K562 (cell line): ENCODE results near the gene CELSR2. TPM values are rescaled to one million over a fixed set of nuclear protein-coding genes. Genes with fewer than 3 reads are reported as not detected.
A peak's percentile ranks its signal among the peaks of the same experiment; 100 is the strongest.

Experiments used
- BCL6 ChIP-seq: fragments of 250-450 bp; sonication (Bioruptor Pico); IDR thresholded peaks from 2 replicates; pipeline ENCODE4 v1.4.0; 2020
- BRF1 ChIP-seq: IDR thresholded peaks from 3 replicates; pipeline ENCODE4 v1.6.1; 2011; ENCODE audit warnings: borderline replicate concordance, mild to moderate bottlenecking; ENCODE audit not compliant: insufficient read length; ENCODE audit errors: extremely low read depth
- CBFA2T3 ChIP-seq: fragments of 450-650 bp; IDR thresholded peaks from 2 replicates; pipeline ENCODE4 v1.6.1; 2017
- CCNT2 ChIP-seq: IDR thresholded peaks from 2 replicates; pipeline ENCODE4 v1.6.1; 2011; ENCODE audit warnings: borderline replicate concordance, low read depth, mild to moderate bottlenecking, moderate library complexity, mixed read lengths, low read length; ENCODE audit not compliant: insufficient read length; ENCODE audit errors: extremely low read depth
- DPF2 ChIP-seq: fragments of 450-650 bp; IDR thresholded peaks from 2 replicates; pipeline ENCODE4 v1.6.1; 2016
- HDAC2 ChIP-seq: fragments of 450-650 bp; IDR thresholded peaks from 2 replicates; pipeline ENCODE4 v1.6.1; 2016; ENCODE audit warnings: mild to moderate bottlenecking
- HDAC8 ChIP-seq: fragments of 450-650 bp; IDR thresholded peaks from 2 replicates; pipeline ENCODE4 v1.6.1; 2016; ENCODE audit warnings: mild to moderate bottlenecking, missing genetic modification characterization, moderate library complexity, missing compliant biosample characterization
- NCOA2 ChIP-seq, 2 experiments: fragments of 450-650 bp; IDR thresholded peaks; 2 replicates each; pipeline ENCODE4 v1.6.1; 2018; ENCODE audit warnings: mild to moderate bottlenecking in 2 of 2, moderate library complexity in 1 of 2; ENCODE audit not compliant: partially characterized antibody in 2 of 2
- POLR2H ChIP-seq: IDR thresholded peaks from 2 replicates; pipeline ENCODE4 v1.6.1; 2016; ENCODE audit warnings: missing genetic modification characterization, low read depth, mild to moderate bottlenecking, control low read depth, missing compliant biosample characterization, moderate library complexity
- POLR3A ChIP-seq: IDR thresholded peaks from 2 replicates; pipeline ENCODE4 v1.6.1; 2011; ENCODE audit warnings: borderline replicate concordance, mild to moderate bottlenecking, moderate library complexity; ENCODE audit not compliant: insufficient read length, insufficient read depth; ENCODE audit errors: extremely low read depth
- RAD51 ChIP-seq: fragments of 450-650 bp; IDR thresholded peaks from 2 replicates; pipeline ENCODE4 v1.7.1; 2016; ENCODE audit warnings: low read depth, mild to moderate bottlenecking, borderline replicate concordance
- SRSF9 ChIP-seq: fragments of 200-400 bp; formaldehyde crosslinking; IDR thresholded peaks from 2 replicates; pipeline ENCODE4 v1.6.1; 2017; ENCODE audit warnings: low read depth, low read length, borderline replicate concordance
- SUPT5H ChIP-seq: fragments of 450-650 bp; IDR thresholded peaks from 2 replicates; pipeline ENCODE4 v1.6.1; 2016
- TCFL5 ChIP-seq: fragments of 250-450 bp; sonication (Bioruptor Pico); conservative IDR thresholded peaks from 2 replicates; pipeline ENCODE4 v1.6.1; 2021; ENCODE audit warnings: mild to moderate bottlenecking, moderate library complexity, matching md5 sums
- ZFP36 ChIP-seq: fragments of 150-350 bp; IDR thresholded peaks from 2 replicates; pipeline ENCODE4 v1.6.1; 2018; ENCODE audit warnings: low read length, low read depth; ENCODE audit not compliant: partially characterized antibody
- ZNF133 ChIP-seq: fragments of 250-450 bp; sonication (Bioruptor Pico); IDR thresholded peaks from 2 replicates; pipeline ENCODE4 v1.4.0; 2020; ENCODE audit warnings: mild to moderate bottlenecking
- ZNF717 ChIP-seq: fragments of 250-450 bp; sonication (Bioruptor Pico); IDR thresholded peaks from 2 replicates; pipeline ENCODE4 v1.5.0; 2021
- polyA plus RNA-seq, 8 experiments: library from polyadenylated mRNA; depleted of rRNA in 4 of 8; stranded (reverse) in 5 of 8; unstranded in 3 of 8; fragments of >200 nt; fragmentation: Nextera tagmentation in 2 of 8; fragmentation: Illumina TruSeq in 1 of 8; extraction: Ambion mirVana in 2 of 8; extraction: Trizol in 1 of 8; gene quantifications; 2 replicates each; pipeline versions ENCODE4 v1.2.1 to v1.2.3, GENCODE V29; 2011 to 2014; ENCODE audit warnings: inconsistent platforms in 1 of 8, missing spikeins in 1 of 8
- total RNA-seq, 7 experiments: library from RNA; depleted of rRNA in 6 of 7; stranded (reverse); fragments of >200 nt in 6 of 7; fragmentation: Illumina TruSeq in 2 of 7; extraction: Trizol in 2 of 7; gene quantifications; 2 replicates each; pipeline versions ENCODE4 v1.2.1 to v1.2.3, GENCODE V29; 2011 to 2021; ENCODE audit warnings: low replicate concordance in 1 of 7
- TF ChIP-seq, protein P1 (sequence below): sonication (generic); formaldehyde crosslinking; IDR thresholded peaks from 2 replicates; pipeline ENCODE4 v1.8.1; 2023; ENCODE audit warnings: mild to moderate bottlenecking, missing genetic modification reagents, moderate library complexity
- TF ChIP-seq, protein P2 (sequence below): fragments of 250-450 bp; sonication (Bioruptor Pico); IDR thresholded peaks from 2 replicates; pipeline ENCODE4 v1.4.0; 2020; ENCODE audit warnings: mild to moderate bottlenecking, moderate library complexity
- TF ChIP-seq, protein P3 (sequence below): fragments of 250-450 bp; sonication (Bioruptor Pico); IDR thresholded peaks from 2 replicates; pipeline ENCODE4 v1.4.0; 2020; ENCODE audit warnings: mild to moderate bottlenecking, moderate library complexity
- TF ChIP-seq, protein P4 (sequence below): fragments of 450-650 bp; IDR thresholded peaks from 2 replicates; pipeline ENCODE4 v1.6.1; 2017; ENCODE audit warnings: mild to moderate bottlenecking, moderate library complexity

CELSR2 gene
- total and polyA plus RNA-seq, 9 of the 15 experiments (the other 6 are each of a cell fraction or from before 2014, with no cell fraction given): 0.31 to 21.9 (median 4.2) TPM

DNA sequence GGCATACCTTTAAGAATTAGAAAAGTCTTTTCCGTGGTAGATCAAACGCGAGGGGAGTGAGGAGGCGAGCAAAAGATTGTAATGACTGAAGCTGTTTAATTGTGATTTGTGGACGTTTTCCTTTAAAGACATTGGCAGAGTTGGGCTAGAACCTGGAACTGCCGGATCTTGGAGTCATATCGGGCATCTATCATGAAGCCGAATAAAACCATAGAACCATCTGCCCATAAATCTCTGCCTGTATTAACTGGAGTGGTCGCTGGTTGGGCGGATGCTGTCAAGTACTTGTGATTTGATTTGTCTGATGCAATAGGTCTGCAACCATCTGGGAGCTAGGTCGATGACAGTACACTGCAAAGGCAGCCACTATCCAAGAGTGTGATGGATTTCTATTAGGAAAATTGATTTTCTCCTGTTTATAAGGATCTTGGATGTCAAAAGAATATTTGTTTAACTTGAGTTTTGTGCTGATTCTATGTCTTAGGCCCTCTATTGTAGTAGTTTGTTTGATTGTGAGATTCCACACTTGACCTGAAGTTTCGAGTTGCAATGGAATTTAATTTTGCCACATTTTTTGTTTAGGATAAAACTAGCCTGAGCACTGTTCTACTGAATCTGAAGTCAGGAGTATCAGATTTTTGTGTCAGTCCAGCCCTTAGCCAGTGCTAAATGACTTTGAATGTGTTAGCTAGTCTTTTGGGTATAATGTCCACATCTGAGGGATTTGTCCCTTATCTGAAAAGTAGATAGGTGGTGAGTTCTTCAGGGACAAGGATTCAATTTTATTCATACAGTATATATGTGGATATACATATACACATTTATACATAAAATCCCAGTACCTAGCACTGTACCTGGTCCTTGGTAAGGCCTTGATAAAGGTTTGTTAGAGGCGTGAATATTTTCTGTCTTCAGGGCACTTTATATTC, 34.4 kb upstream of the CELSR2 start (continued):
- TF ChIP-seq BRF1: no peak
- no peak for TF ChIP-seq SUPT5H
- TF ChIP-seq, protein P1, sequence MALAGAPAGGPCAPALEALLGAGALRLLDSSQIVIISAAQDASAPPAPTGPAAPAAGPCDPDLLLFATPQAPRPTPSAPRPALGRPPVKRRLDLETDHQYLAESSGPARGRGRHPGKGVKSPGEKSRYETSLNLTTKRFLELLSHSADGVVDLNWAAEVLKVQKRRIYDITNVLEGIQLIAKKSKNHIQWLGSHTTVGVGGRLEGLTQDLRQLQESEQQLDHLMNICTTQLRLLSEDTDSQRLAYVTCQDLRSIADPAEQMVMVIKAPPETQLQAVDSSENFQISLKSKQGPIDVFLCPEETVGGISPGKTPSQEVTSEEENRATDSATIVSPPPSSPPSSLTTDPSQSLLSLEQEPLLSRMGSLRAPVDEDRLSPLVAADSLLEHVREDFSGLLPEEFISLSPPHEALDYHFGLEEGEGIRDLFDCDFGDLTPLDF (CRISPR knock-in tag): no peak
- no peak for TF ChIP-seq HDAC8 (tag)
- TF ChIP-seq BCL6 (CRISPR knock-in tag): no peak
- TF ChIP-seq DPF2: peak; percentile 73
- peak; percentile 83 for TF ChIP-seq POLR2H
- TF ChIP-seq ZNF717 (CRISPR knock-in tag): no peak
- no peak for TF ChIP-seq CCNT2
- no peak for TF ChIP-seq RAD51
- no peak for TF ChIP-seq POLR3A
- TF ChIP-seq TCFL5 (CRISPR knock-in tag): no peak
- no peak for TF ChIP-seq ZNF133 (CRISPR knock-in tag)
- TF ChIP-seq, protein P2, sequence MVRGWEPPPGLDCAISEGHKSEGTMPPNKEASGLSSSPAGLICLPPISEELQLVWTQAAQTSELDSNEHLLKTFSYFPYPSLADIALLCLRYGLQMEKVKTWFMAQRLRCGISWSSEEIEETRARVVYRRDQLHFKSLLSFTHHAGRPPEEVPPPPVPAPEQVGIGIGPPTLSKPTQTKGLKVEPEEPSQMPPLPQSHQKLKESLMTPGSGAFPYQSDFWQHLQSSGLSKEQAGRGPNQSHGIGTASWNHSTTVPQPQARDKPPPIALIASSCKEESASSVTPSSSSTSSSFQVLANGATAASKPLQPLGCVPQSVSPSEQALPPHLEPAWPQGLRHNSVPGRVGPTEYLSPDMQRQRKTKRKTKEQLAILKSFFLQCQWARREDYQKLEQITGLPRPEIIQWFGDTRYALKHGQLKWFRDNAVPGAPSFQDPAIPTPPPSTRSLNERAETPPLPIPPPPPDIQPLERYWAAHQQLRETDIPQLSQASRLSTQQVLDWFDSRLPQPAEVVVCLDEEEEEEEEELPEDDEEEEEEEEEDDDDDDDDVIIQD (CRISPR knock-in tag): no peak
- TF ChIP-seq, protein P3, sequence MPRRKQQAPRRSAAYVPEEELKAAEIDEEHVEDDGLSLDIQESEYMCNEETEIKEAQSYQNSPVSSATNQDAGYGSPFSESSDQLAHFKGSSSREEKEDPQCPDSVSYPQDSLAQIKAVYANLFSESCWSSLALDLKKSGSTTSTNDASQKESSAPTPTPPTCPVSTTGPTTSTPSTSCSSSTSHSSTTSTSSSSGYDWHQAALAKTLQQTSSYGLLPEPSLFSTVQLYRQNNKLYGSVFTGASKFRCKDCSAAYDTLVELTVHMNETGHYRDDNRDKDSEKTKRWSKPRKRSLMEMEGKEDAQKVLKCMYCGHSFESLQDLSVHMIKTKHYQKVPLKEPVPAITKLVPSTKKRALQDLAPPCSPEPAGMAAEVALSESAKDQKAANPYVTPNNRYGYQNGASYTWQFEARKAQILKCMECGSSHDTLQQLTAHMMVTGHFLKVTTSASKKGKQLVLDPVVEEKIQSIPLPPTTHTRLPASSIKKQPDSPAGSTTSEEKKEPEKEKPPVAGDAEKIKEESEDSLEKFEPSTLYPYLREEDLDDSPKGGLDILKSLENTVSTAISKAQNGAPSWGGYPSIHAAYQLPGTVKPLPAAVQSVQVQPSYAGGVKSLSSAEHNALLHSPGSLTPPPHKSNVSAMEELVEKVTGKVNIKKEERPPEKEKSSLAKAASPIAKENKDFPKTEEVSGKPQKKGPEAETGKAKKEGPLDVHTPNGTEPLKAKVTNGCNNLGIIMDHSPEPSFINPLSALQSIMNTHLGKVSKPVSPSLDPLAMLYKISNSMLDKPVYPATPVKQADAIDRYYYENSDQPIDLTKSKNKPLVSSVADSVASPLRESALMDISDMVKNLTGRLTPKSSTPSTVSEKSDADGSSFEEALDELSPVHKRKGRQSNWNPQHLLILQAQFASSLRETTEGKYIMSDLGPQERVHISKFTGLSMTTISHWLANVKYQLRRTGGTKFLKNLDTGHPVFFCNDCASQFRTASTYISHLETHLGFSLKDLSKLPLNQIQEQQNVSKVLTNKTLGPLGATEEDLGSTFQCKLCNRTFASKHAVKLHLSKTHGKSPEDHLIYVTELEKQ: no peak
- TF ChIP-seq ZFP36: no peak
- no peak for TF ChIP-seq NCOA2 (IDR thresholded peaks at IDR 0.05; ENCODE audit: partially characterized antibody in 2 of 2)
- TF ChIP-seq SRSF9: no peak
- peak; percentile 100 for TF ChIP-seq HDAC2
- peak; percentile 84 for TF ChIP-seq CBFA2T3
- TF ChIP-seq, protein P4, sequence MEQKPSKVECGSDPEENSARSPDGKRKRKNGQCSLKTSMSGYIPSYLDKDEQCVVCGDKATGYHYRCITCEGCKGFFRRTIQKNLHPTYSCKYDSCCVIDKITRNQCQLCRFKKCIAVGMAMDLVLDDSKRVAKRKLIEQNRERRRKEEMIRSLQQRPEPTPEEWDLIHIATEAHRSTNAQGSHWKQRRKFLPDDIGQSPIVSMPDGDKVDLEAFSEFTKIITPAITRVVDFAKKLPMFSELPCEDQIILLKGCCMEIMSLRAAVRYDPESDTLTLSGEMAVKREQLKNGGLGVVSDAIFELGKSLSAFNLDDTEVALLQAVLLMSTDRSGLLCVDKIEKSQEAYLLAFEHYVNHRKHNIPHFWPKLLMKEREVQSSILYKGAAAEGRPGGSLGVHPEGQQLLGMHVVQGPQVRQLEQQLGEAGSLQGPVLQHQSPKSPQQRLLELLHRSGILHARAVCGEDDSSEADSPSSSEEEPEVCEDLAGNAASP: no peak
